Natural killer cell (primary cell): ENCODE results near the gene NAA25. TPM values are rescaled to one million over a fixed set of nuclear protein-coding genes. Genes with fewer than 3 reads are reported as not detected.

Experiments used
- ATAC-seq, 3 donors: fragments of 150-1000 bp in 2 of 3; fragments of 200-7000 bp in 1 of 3; cut with Tn5 transposase; 1 replicate in 1 of 3; 2 replicates in 2 of 3; pipeline ENCODE4 v1.10.0; 2021; ENCODE audit warnings: mild to moderate bottlenecking in 2 of 3, moderate library complexity in 2 of 3
- DNase-seq, 2 donors: peaks; one replicate each; pipeline versions ENCODE4 v3.0.0 to v3.0.0-alpha.2; 2013 to 2021; ENCODE audit warnings: mixed read lengths in 1 of 2
- H3K27ac ChIP-seq: one replicate; pipeline ENCODE4 v1.5.1; 2013; ENCODE audit warnings: mild to moderate bottlenecking, low read length
- H3K27me3 ChIP-seq: one replicate; pipeline ENCODE4 v1.6.1; 2013; ENCODE audit warnings: low read length; ENCODE audit not compliant: control insufficient read depth, insufficient read depth
- H3K36me3 ChIP-seq: one replicate; pipeline ENCODE4 v1.6.1; 2013; ENCODE audit warnings: low read length; ENCODE audit not compliant: control insufficient read depth, insufficient read depth
- H3K4me1 ChIP-seq: one replicate; pipeline ENCODE4 v1.6.1; 2013; ENCODE audit warnings: low read length; ENCODE audit not compliant: control insufficient read depth, insufficient read depth
- H3K4me3 ChIP-seq: one replicate; pipeline ENCODE4 v1.5.1; 2013; ENCODE audit warnings: low read length
- H3K9me3 ChIP-seq: one replicate; pipeline ENCODE4 v1.6.1; 2013; ENCODE audit warnings: low read length; ENCODE audit not compliant: control insufficient read depth, insufficient read depth
- H3K27ac Mint-ChIP-seq, 2 donors: one replicate each; pipeline ENCODE4 v1.8.0; 2022; ENCODE audit warnings: mild to moderate bottlenecking in 2 of 2, mixed read lengths in 2 of 2, moderate library complexity in 1 of 2
- H3K27me3 Mint-ChIP-seq, 2 donors: one replicate each; pipeline ENCODE4 v1.8.0; 2022; ENCODE audit warnings: low read depth in 2 of 2, mixed read lengths in 2 of 2
- H3K36me3 Mint-ChIP-seq: one replicate; pipeline ENCODE4 v1.8.0; 2022; ENCODE audit warnings: mixed read lengths
- H3K4me1 Mint-ChIP-seq, 2 donors: one replicate each; pipeline ENCODE4 v1.8.0; 2022; ENCODE audit warnings: mixed read lengths in 2 of 2
- H3K4me3 Mint-ChIP-seq: one replicate; pipeline ENCODE4 v1.8.0; 2022; ENCODE audit warnings: mild to moderate bottlenecking, moderate library complexity, mixed read lengths
- H3K9me3 Mint-ChIP-seq, 2 donors: one replicate each; pipeline ENCODE4 v1.8.0; 2022; ENCODE audit warnings: mixed read lengths in 2 of 2
- WGBS: methylation state at CpG from one replicate; pipeline ENCODE4 v1.1.7; 2013; ENCODE audit warnings: missing lambda C conversion rate; ENCODE audit not compliant: insufficient coverage; 5-methylcytosine and 5-hydroxymethylcytosine counted together
- intact Hi-C: fragments of 100-400 bp; cut with micrococcal nuclease; formaldehyde crosslinking; loops from one replicate; pipeline ENCODE4 v1.14.2; 2022
- total RNA-seq, 4 donors: library from RNA; stranded (reverse); fragments of 120-200 nt in 1 of 4; gene quantifications; one replicate each; pipeline versions ENCODE4 v1.2.3 to v1.2.4, GENCODE V29; 2013 to 2022
- TF ChIP-seq, protein P1 (sequence below): fragments of 200-600 bp; IDR thresholded peaks from one replicate; pipeline ENCODE4 v1.8.0; 2022; ENCODE audit warnings: antibody characterized with exemption

The NAA25 gene
- total RNA-seq, 3 donors from 2014 or later (not counting 1 experiment from before 2014, with no cell fraction given) = 25.8 to 34.4 (median 30.7) TPM

- DNase-seq = no peak
Measured at GRCh38 chr12:112151766-112152541, 43.4 kb upstream of the NAA25 start.

DNA sequence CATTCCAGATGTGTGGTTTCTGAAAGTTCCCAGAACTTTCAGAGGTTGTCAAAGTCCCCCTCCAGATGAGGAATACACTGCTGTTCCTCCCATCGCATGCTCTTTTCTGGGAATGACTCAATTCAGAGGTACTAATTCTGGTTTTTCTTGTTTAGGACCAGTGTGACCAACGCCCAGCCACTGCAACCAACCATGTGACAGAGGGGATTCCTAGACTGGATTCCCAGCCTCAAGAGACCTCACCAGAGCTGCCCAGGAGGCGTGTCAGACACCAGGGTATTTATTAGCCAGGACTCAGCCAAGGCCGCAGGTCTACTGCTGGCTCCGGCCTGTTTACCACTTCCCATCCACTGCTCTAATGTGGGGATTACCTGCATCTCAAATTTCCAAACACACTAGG lies 41.0 kb upstream of the NAA25 start:
- ATAC-seq (no peak), DNase-seq (no peak)
- TF ChIP-seq, protein P1, sequence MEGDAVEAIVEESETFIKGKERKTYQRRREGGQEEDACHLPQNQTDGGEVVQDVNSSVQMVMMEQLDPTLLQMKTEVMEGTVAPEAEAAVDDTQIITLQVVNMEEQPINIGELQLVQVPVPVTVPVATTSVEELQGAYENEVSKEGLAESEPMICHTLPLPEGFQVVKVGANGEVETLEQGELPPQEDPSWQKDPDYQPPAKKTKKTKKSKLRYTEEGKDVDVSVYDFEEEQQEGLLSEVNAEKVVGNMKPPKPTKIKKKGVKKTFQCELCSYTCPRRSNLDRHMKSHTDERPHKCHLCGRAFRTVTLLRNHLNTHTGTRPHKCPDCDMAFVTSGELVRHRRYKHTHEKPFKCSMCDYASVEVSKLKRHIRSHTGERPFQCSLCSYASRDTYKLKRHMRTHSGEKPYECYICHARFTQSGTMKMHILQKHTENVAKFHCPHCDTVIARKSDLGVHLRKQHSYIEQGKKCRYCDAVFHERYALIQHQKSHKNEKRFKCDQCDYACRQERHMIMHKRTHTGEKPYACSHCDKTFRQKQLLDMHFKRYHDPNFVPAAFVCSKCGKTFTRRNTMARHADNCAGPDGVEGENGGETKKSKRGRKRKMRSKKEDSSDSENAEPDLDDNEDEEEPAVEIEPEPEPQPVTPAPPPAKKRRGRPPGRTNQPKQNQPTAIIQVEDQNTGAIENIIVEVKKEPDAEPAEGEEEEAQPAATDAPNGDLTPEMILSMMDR = no peak
- Histone ChIP-seq H3K9me3 (no peaks in the 10 kb centered on the region), H3K4me1 (no peaks in the 10 kb centered on the region), H3K36me3 (peaks cover 76% of the 10 kb centered on the region), H3K4me3 (no peak overlapping the region), H3K27me3 (no peaks in the 10 kb centered on the region), H3K27ac (no peak overlapping the region)
- intact Hi-C loops = no loop called here
- Mint-ChIP-seq H3K9me3 (no peaks in the 10 kb centered on the region), H3K4me1 (no peaks in the 10 kb centered on the region), H3K36me3 (peaks cover 15% of the 10 kb centered on the region), H3K27me3 (no peaks in the 10 kb centered on the region), H3K27ac (no peak overlapping the region), H3K4me3 (no peak overlapping the region)
- 90% methylated on average over 5 of the region's 5 CpGs for WGBS

More at GRCh38 chr12:112151766-112152541, 43.4 kb upstream of the NAA25 start:
- Mint-ChIP-seq H3K27me3 (no peaks in the 10 kb centered on the region), H3K4me3 (no peak overlapping the region), H3K9me3 (no peaks in the 10 kb centered on the region), H3K4me1 (peaks cover 0 to 8% of the 10 kb centered on the region in 2 donors), H3K27ac (peak overlapping the region; percentile 10 to 31), H3K36me3 (peaks cover 10% of the 10 kb centered on the region)
- intact Hi-C loops = no loop called here
- no peaks in the 10 kb centered on the region for H3K4me1 ChIP-seq
- no peaks in the 10 kb centered on the region for H3K27me3 ChIP-seq
- ATAC-seq = no peak
- TF ChIP-seq, protein P1 = no peak
- peaks cover 59% of the 10 kb centered on the region for H3K36me3 ChIP-seq
- H3K9me3 ChIP-seq = no peaks in the 10 kb centered on the region
- H3K27ac ChIP-seq = no peak overlapping the region
- 96% methylated on average over 11 of the region's 11 CpGs for WGBS
- H3K4me3 ChIP-seq = no peak overlapping the region

GRCh38 chr12:112148031-112148513 lies 39.5 kb upstream of the NAA25 start:
- Mint-ChIP-seq H3K4me1 (no peaks in the 10 kb centered on the region), H3K9me3 (no peaks in the 10 kb centered on the region), H3K27me3 (no peaks in the 10 kb centered on the region), H3K27ac (no peak overlapping the region), H3K36me3 (peaks cover 13% of the 10 kb centered on the region), H3K4me3 (no peak overlapping the region)
- intact Hi-C loops = no loop called here
- H3K9me3 ChIP-seq = no peaks in the 10 kb centered on the region
- WGBS = 95% methylated on average over 3 of the region's 3 CpGs
- TF ChIP-seq, protein P1 = no peak
- H3K27ac ChIP-seq = no peak overlapping the region
- no peak for DNase-seq
- peaks cover 77% of the 10 kb centered on the region for H3K36me3 ChIP-seq
- ATAC-seq = no peak
- H3K4me1 ChIP-seq = no peaks in the 10 kb centered on the region
- no peaks in the 10 kb centered on the region for H3K27me3 ChIP-seq
- H3K4me3 ChIP-seq = no peak overlapping the region
